IPS-15b (cell line): ENCODE data around the gene PCDHGB7.
"Not testable (repeated sequence)": the region's sequence is repeated elsewhere in the genome, so short reads cannot be mapped to it uniquely, and the experiment has no call there.

Source experiments
- H3K27me3 ChIP-seq: one replicate; pipeline ENCODE4 v1.6.1; 2013; ENCODE audit warnings: low read length; ENCODE audit not compliant: control insufficient read depth, insufficient read depth
- H3K36me3 ChIP-seq: one replicate; pipeline ENCODE4 v1.6.1; 2013; ENCODE audit warnings: low read length; ENCODE audit not compliant: control insufficient read depth, insufficient read depth
- H3K4me1 ChIP-seq: one replicate; pipeline ENCODE4 v1.6.1; 2013; ENCODE audit warnings: mild to moderate bottlenecking, low read length; ENCODE audit not compliant: control insufficient read depth, insufficient read depth
- H3K4me3 ChIP-seq: one replicate; pipeline ENCODE4 v1.5.1; 2013; ENCODE audit warnings: low read depth, low read length
- H3K9ac ChIP-seq: one replicate; pipeline ENCODE4 v1.6.1; 2013; ENCODE audit warnings: low read depth, mild to moderate bottlenecking, low read length
- H3K9me3 ChIP-seq: one replicate; pipeline ENCODE4 v1.6.1; 2013; ENCODE audit warnings: mild to moderate bottlenecking, low read length; ENCODE audit not compliant: control insufficient read depth, insufficient read depth

Gene PCDHGB7

GRCh38 chr5:141387557-141388311 is 29.7 kb upstream of the PCDHGB7 start, which contains the start of gene PCDHGB4:
Gene PCDHGB4, plus strand, starts transcription at chr5:141387698. Its CDS starts 187 bp downstream, at chr5:141387885.
- H3K36me3 ChIP-seq, H3K9ac ChIP-seq, H3K4me1 ChIP-seq: not testable (repeated sequence)
- peak within 1 kb of the TSS; percentile 65 for H3K4me3 ChIP-seq
- H3K9me3 ChIP-seq = peaks cover 11% of the 10 kb centered on the region
- H3K27me3 ChIP-seq = peaks cover 16% of the 10 kb centered on the region

- H3K4me3 ChIP-seq = peak overlapping the region; percentile 28
- no peak overlapping the region for H3K9ac ChIP-seq
- peaks cover 13% of the 10 kb centered on the region for H3K27me3 ChIP-seq
- H3K36me3 ChIP-seq = peaks cover 4% of the 10 kb centered on the region
- H3K4me1 ChIP-seq = no peaks in the 10 kb centered on the region
- H3K9me3 ChIP-seq = peaks cover 11% of the 10 kb centered on the region
Measured at GRCh38 chr5:141388661-141389060, 28.8 kb upstream of the PCDHGB7 start.

- H3K4me3 ChIP-seq = no peak overlapping the region
- H3K9ac ChIP-seq = no peak overlapping the region
- H3K9me3 ChIP-seq = peaks cover 11% of the 10 kb centered on the region
- H3K27me3 ChIP-seq = peaks cover 9% of the 10 kb centered on the region
- no peaks in the 10 kb centered on the region for H3K4me1 ChIP-seq
- H3K36me3 ChIP-seq = peaks cover 4% of the 10 kb centered on the region
Measured at GRCh38 chr5:141389153-141390042, 28.1 kb upstream of the PCDHGB7 start.

- H3K4me1 ChIP-seq = no peaks in the 10 kb centered on the region
- peaks cover 4% of the 10 kb centered on the region for H3K36me3 ChIP-seq
- H3K27me3 ChIP-seq = peaks cover 9% of the 10 kb centered on the region
- no peak within 1 kb of the TSS for H3K9ac ChIP-seq
- H3K9me3 ChIP-seq = peaks cover 11% of the 10 kb centered on the region
- no peak within 1 kb of the TSS for H3K4me3 ChIP-seq
Measured at GRCh38 chr5:141392429-141393198, 24.9 kb upstream of the PCDHGB7 start, which contains the start of gene PCDHGA8. Gene PCDHGA8, plus strand, starts transcription at chr5:141392633. Its CDS starts 181 bp downstream, at chr5:141392814.

GRCh38 chr5:141393267-141393666 is 24.2 kb upstream of the PCDHGB7 start:
- peaks cover 4% of the 10 kb centered on the region for H3K36me3 ChIP-seq
- peaks cover 7% of the 10 kb centered on the region for H3K27me3 ChIP-seq
- H3K9me3 ChIP-seq = peaks cover 11% of the 10 kb centered on the region
- no peak overlapping the region for H3K4me3 ChIP-seq
- H3K4me1 ChIP-seq = no peaks in the 10 kb centered on the region
- H3K9ac ChIP-seq = no peak overlapping the region

- H3K4me1 ChIP-seq, H3K4me3 ChIP-seq, H3K36me3 ChIP-seq, H3K9ac ChIP-seq, H3K27me3 ChIP-seq, H3K9me3 ChIP-seq: not testable (repeated sequence)
Measured at GRCh38 chr5:141394401-141395187, 22.9 kb upstream of the PCDHGB7 start.

GRCh38 chr5:141397756-141398551 is 19.5 kb upstream of the PCDHGB7 start, which contains the start of gene PCDHGB5:
Gene PCDHGB5, plus strand, starts transcription at chr5:141397947. Its CDS starts 181 bp downstream, at chr5:141398128.
- H3K9me3 ChIP-seq = not testable (repeated sequence)
- H3K4me3 ChIP-seq = peak within 1 kb of the TSS; percentile 30
- H3K9ac ChIP-seq = peak within 1 kb of the TSS; percentile 24

GRCh38 chr5:141398608-141399007 is 18.9 kb upstream of the PCDHGB7 start:
- peaks cover 4% of the 10 kb centered on the region for H3K9me3 ChIP-seq
- no peak overlapping the region for H3K9ac ChIP-seq
- H3K27me3 ChIP-seq = no peaks in the 10 kb centered on the region
- H3K36me3 ChIP-seq = no peaks in the 10 kb centered on the region
- H3K4me3 ChIP-seq = no peak overlapping the region
- no peaks in the 10 kb centered on the region for H3K4me1 ChIP-seq

More at GRCh38 chr5:141397756-141398551, 19.5 kb upstream of the PCDHGB7 start, which contains the start of gene PCDHGB5:
- H3K4me1 ChIP-seq, H3K36me3 ChIP-seq, H3K27me3 ChIP-seq: not testable (repeated sequence)

GRCh38 chr5:141399555-141400258 is 17.8 kb upstream of the PCDHGB7 start:
- H3K9me3 ChIP-seq = peaks cover 4% of the 10 kb centered on the region

More at GRCh38 chr5:141399555-141400258, 17.8 kb upstream of the PCDHGB7 start:
- Histone ChIP-seq H3K36me3 (no peaks in the 10 kb centered on the region), H3K4me3 (no peak overlapping the region), H3K9ac (no peak overlapping the region), H3K4me1 (no peaks in the 10 kb centered on the region), H3K27me3 (no peaks in the 10 kb centered on the region)
